IPS-18c (cell line): ENCODE data around the gene STXBP2.
A peak's percentile ranks its signal among the peaks of the same experiment; 100 is the strongest.

ENCODE experiments used
- H3K4me3 ChIP-seq: 2 replicates; pipeline ENCODE4 v1.7.0; 2013; ENCODE audit warnings: low read depth, mild to moderate bottlenecking, low read length, moderate library complexity; ENCODE audit not compliant: insufficient read depth
- H3K9me3 ChIP-seq: one replicate; pipeline ENCODE4 v1.6.1; 2013; ENCODE audit warnings: mild to moderate bottlenecking, low read length, moderate library complexity; ENCODE audit not compliant: control insufficient read depth, insufficient read depth

STXBP2 gene

DNA sequence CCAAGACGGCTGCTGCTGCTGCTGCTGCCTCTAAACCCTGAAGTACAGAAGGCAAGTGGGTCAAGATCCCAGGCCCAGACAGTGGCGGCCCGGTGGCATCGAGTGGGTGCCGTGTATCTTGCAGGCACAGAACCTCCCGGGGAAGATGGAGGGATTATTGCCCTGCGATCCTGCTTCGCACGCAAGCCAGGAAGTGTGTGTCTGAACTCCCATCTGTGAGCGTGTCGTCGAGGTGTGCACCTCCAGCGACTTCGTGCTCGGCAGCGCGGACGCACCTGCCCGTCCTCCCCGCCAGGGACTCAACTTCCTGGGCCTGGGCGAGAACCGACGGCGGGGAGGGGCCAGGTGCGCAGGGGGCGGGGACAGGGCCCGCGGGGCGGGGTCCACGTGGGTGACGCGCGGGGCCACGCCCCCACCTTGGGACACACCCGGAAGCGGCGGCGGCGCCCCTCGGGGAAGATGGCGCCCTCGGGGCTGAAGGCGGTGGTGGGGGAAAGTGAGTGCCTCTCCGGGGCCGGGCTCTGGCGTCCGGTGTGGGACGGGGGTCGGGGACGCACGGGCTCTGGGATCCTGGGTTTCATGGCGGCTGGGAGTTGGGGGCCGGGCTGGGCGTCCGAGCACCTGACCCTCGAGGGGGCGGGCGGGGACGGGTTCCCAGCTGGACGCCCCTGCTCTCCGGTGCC lies at the start of gene STXBP2:
TSS of gene STXBP2 (plus strand) at position 420 of the 683 bp plus-strand sequence. CDS start at position 460, 40 bp downstream.
- Histone ChIP-seq H3K9me3 (no peaks in the 10 kb centered on the region), H3K4me3 (peak within 1 kb of the TSS; percentile 66)

GRCh38 chr19:7589822-7590221 lies 47.1 kb upstream of the STXBP2 start:
- H3K4me3 ChIP-seq: no peak overlapping the region
- peaks cover 4% of the 10 kb centered on the region for H3K9me3 ChIP-seq

GRCh38 chr19:7590256-7590655 lies 46.7 kb upstream of the STXBP2 start:
- H3K9me3 ChIP-seq: peaks cover 4% of the 10 kb centered on the region
- no peak overlapping the region for H3K4me3 ChIP-seq

DNA sequence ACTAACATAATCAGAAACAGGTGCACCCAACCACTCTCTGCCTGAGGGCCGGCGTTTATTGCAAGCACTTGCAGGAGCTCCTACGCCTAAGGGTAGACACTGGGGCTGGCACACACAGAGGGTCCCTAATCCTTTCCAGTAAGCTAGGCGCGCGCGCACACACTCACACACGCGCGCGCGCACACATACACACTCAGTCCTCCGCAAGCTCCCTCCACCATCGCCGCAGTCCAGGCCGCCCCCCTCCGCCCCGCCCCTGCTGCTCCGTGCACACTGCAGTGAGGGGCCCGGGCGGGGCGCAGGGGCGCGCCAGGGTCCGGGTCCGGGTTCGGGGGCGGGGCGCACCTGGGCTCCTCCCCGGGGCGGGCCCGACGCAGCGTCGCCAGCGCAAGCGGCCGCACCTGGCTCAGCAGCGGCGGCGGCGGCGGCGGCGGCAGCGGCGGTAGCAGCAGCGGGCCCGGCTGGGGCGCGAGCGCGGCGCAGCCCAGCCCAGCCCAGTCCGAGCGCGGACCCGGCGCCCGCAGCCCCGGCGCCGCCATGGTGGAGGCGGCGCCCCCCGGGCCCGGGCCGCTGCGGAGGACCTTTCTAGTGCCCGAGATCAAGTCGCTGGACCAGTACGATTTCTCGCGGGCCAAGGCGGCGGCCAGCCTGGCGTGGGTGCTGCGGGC lies 41.3 kb upstream of the STXBP2 start, which contains the start of gene CAMSAP3:
TSS of gene CAMSAP3 (plus strand) at position 398 of the 668 bp plus-strand sequence. CDS start at position 538, 140 bp downstream.
- H3K9me3 ChIP-seq: no peaks in the 10 kb centered on the region
- peak within 1 kb of the TSS; percentile 65 for H3K4me3 ChIP-seq

GRCh38 chr19:7596211-7596937 lies 40.5 kb upstream of the STXBP2 start:
- no peaks in the 10 kb centered on the region for H3K9me3 ChIP-seq
- H3K4me3 ChIP-seq: peak overlapping the region; percentile 65

GRCh38 chr19:7597689-7598088 lies 39.2 kb upstream of the STXBP2 start:
- Histone ChIP-seq H3K4me3 (0 out of 2 replicates have a peak overlapping the region, but pooled peaks have one; percentile 9), H3K9me3 (no peaks in the 10 kb centered on the region)

- H3K4me3 ChIP-seq: no peak overlapping the region
- H3K9me3 ChIP-seq: no peaks in the 10 kb centered on the region
Measured at GRCh38 chr19:7598180-7598579, 38.7 kb upstream of the STXBP2 start.

GRCh38 chr19:7600721-7601120 lies 36.2 kb upstream of the STXBP2 start:
- H3K4me3 ChIP-seq: no peak overlapping the region

DNA sequence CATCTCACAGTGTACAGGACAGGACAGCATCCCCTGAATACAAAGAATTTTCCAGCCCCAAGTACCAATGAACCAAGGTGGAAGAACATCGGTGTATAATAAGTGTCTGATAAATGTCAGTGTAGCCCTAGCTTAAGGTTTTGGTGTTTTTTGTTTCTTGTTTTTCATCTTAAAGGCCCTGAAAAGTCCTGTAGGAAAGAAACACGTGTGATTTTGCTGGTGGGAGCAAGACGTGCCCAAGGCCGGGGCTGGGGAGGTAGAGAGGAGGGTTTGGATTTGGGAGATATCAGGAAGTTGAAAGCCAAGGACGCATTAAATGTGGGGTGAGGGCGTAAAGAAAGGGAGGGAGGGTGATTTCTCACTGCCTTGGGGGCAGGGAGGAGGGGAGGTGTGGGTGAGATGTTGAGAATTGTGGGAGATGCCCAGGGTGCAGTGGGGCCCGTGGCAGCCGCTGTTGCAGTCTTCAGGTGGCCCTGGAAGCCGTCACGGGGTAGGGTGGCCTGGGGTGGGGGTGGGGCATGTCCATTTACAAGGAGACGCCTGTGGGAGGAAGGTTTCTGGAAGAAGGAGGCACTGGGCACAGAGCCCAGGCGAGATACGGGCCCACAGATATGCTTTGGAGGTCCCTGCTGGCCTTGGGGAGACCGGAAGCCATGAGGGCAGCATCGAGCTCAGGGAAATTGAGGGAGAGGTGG lies 34.5 kb upstream of the STXBP2 start:
- Histone ChIP-seq H3K9me3 (no peaks in the 10 kb centered on the region), H3K4me3 (no peak overlapping the region)

More at GRCh38 chr19:7600721-7601120, 36.2 kb upstream of the STXBP2 start:
- H3K9me3 ChIP-seq: no peaks in the 10 kb centered on the region

GRCh38 chr19:7602935-7603497 lies 33.9 kb upstream of the STXBP2 start:
- no peaks in the 10 kb centered on the region for H3K9me3 ChIP-seq

GRCh38 chr19:7603919-7604318 lies 33.0 kb upstream of the STXBP2 start:
- H3K4me3 ChIP-seq: no peak overlapping the region

More at GRCh38 chr19:7602935-7603497, 33.9 kb upstream of the STXBP2 start:
- no peak overlapping the region for H3K4me3 ChIP-seq

DNA sequence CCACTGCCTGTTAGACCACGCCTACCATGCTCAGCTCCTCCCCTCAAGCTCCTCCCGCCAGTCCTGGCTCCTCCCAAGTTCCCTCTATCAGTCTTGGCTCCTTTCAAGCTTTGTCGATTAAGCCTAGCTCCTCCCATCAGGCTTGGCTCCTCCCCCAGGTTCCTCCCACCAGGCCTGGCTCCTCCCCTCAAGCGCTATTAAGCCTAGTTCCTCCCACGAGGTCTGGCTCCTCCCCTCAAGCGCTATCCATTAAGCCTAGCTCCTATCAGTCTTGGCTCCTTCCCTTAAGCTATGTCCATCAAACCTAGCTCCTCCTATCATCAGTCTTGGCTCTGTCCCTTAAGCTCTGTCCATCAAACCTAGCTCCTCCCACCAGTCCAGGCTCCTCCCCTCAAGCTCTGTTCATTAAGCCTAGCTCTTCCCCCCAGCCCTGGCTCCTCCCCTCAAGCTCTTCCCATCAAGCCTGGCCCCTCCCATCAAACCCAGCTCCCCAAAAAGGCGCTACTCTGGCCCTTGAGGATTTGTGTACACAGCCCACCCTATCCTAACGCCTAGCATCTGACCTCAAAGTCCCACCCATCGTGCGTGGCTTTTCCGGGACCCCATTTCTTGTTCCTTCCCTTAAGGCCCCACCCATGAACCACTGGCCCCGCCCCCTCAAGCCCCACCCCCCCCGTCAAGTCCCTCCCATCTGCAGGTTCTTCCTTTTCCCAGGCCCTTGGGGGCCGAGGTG lies 31.3 kb upstream of the STXBP2 start:
- Histone ChIP-seq H3K9me3 (no peaks in the 10 kb centered on the region), H3K4me3 (no peak overlapping the region)

More at GRCh38 chr19:7603919-7604318, 33.0 kb upstream of the STXBP2 start:
- H3K9me3 ChIP-seq: no peaks in the 10 kb centered on the region

DNA sequence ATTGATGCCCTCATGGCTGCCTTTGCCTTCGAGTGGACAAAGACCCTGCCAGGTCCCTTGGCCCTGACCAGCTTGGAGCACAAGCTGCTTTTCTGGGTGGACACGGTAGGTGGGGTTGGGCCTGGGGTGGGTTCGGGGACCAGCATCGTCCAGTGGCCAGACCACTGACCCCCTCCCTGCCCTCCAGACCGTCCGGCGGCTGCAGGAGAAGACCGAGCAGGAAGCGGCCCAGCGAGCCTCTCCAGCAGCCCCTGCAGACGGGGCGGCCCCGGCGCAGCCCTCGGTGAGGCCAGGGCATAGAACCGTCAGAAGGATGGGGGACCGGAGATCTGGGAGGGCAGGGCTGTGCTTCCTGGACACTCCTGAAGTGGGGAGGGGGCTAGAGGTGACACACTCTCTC lies 30.6 kb upstream of the STXBP2 start:
- Histone ChIP-seq H3K4me3 (no peak overlapping the region), H3K9me3 (no peaks in the 10 kb centered on the region)

GRCh38 chr19:7607212-7607873 lies 29.6 kb upstream of the STXBP2 start:
- no peak overlapping the region for H3K4me3 ChIP-seq
- no peaks in the 10 kb centered on the region for H3K9me3 ChIP-seq

GRCh38 chr19:7607874-7608560 lies 28.9 kb upstream of the STXBP2 start:
- no peak overlapping the region for H3K4me3 ChIP-seq
- no peaks in the 10 kb centered on the region for H3K9me3 ChIP-seq
